H1 (cell line): ENCODE results near the gene IL12RB2. TPM values are rescaled to one million over a fixed set of nuclear protein-coding genes. Genes with fewer than 3 reads are reported as not detected.

Source experiments
- CTCF ChIA-PET: fragments of 300-600 bp; sonication (Branson Sonifier 250); formaldehyde crosslinking; loops from one replicate; lab custom pipeline; 2021; ENCODE audit not compliant: partially characterized antibody; lab: Charles Lee
- POLR2A ChIA-PET: fragments of 300-600 bp; sonication (Branson Sonifier 250); formaldehyde crosslinking; loops from one replicate; lab custom pipeline; 2021; ENCODE audit warnings: inconsistent platforms; ENCODE audit not compliant: partially characterized antibody; lab: Charles Lee
- DNase-seq, 2 experiments: peaks; one replicate each; pipeline versions ENCODE4 v3.0.0 to v3.0.0-alpha.2; 2010 to 2022; ENCODE audit warnings: low spot score in 2 of 2, low read depth in 1 of 2, mixed read lengths in 1 of 2
- FAIRE-seq: peaks from 2 replicates; lab custom pipeline; 2011; peaks lifted over from hg19 to GRCh38; lab: Jason Lieb, UNC
- H2AFZ ChIP-seq: 2 replicates; pipeline ENCODE4 v1.8.1; 2012; ENCODE audit warnings: low read length, inconsistent platforms
- H2AK5ac ChIP-seq: 2 replicates; pipeline ENCODE4 v1.6.1; 2013; ENCODE audit warnings: low read depth, low read length
- H2BK120ac ChIP-seq: replicated peaks from 2 replicates; pipeline ENCODE3; 2013; ENCODE audit warnings: low read depth, low read length, inconsistent platforms
- H2BK12ac ChIP-seq: 2 replicates; pipeline ENCODE4 v1.6.1; 2013; ENCODE audit warnings: low read depth, low read length
- H2BK15ac ChIP-seq: 2 replicates; pipeline ENCODE4 v1.6.1; 2013; ENCODE audit warnings: low read length
- H2BK20ac ChIP-seq: 2 replicates; pipeline ENCODE4 v1.6.1; 2013; ENCODE audit warnings: low read length
- H2BK5ac ChIP-seq: 2 replicates; pipeline ENCODE4 v1.6.1; 2013; ENCODE audit warnings: low read depth, low read length
- H3K14ac ChIP-seq: 2 replicates; pipeline ENCODE4 v1.6.1; 2013; ENCODE audit warnings: inconsistent platforms; ENCODE audit not compliant: insufficient read length
- H3K18ac ChIP-seq: 2 replicates; pipeline ENCODE4 v1.6.1; 2013; ENCODE audit warnings: low read length; ENCODE audit errors: extremely low read depth
- H3K23ac ChIP-seq: 2 replicates; pipeline ENCODE4 v1.6.1; 2013; ENCODE audit warnings: inconsistent platforms; ENCODE audit not compliant: insufficient read length
- H3K23me2 ChIP-seq: 2 replicates; pipeline ENCODE4 v1.6.1; 2013; ENCODE audit warnings: low read depth, low read length
- H3K27ac ChIP-seq: 2 replicates; pipeline ENCODE4 v1.6.1; 2011; ENCODE audit warnings: low read depth, low read length, inconsistent platforms
- H3K27me3 ChIP-seq, 4 experiments: replicated peaks in 1 of 4; 1 replicate in 1 of 4; 2 replicates in 3 of 4; pipeline versions ENCODE4 v1.6.1 to v1.8.1; 2011 to 2013; ENCODE audit warnings: low read length in 3 of 4, mild to moderate bottlenecking in 3 of 4, inconsistent platforms in 2 of 4, mixed read lengths in 2 of 4, moderate library complexity in 1 of 4; ENCODE audit not compliant: control insufficient read depth in 3 of 4, insufficient read depth in 3 of 4; ENCODE audit errors: extremely low read depth in 1 of 4
- H3K36me3 ChIP-seq, 4 experiments: 2 replicates each; pipeline versions ENCODE4 v1.6.1 to v1.8.1; 2011 to 2013; ENCODE audit warnings: mild to moderate bottlenecking in 4 of 4, low read length in 3 of 4, moderate library complexity in 2 of 4, control low read depth in 1 of 4, inconsistent platforms in 1 of 4; ENCODE audit not compliant: insufficient read depth in 4 of 4, control insufficient read depth in 2 of 4
- H3K4ac ChIP-seq: replicated peaks from 2 replicates; pipeline ENCODE3; 2013; ENCODE audit warnings: low read length, low read depth, mixed read lengths, inconsistent platforms; ENCODE audit not compliant: insufficient read length
- H3K4me1 ChIP-seq, 4 experiments: replicated peaks in 1 of 4; 1 replicate in 1 of 4; 2 replicates in 3 of 4; pipeline versions ENCODE4 v1.6.1 to v1.8.1; 2011 to 2013; ENCODE audit warnings: low read length in 3 of 4, inconsistent platforms in 2 of 4, mixed read lengths in 1 of 4; ENCODE audit not compliant: insufficient read depth in 4 of 4, control insufficient read depth in 3 of 4
- H3K4me2 ChIP-seq, 2 experiments: 2 replicates each; pipeline versions ENCODE4 v1.6.1 to v1.8.1; 2011 to 2013; ENCODE audit warnings: low read depth in 2 of 2, low read length in 2 of 2, control low read depth in 1 of 2, inconsistent platforms in 1 of 2, mild to moderate bottlenecking in 1 of 2; ENCODE audit not compliant: insufficient read depth in 1 of 2
- H3K4me3 ChIP-seq, 4 experiments: fragments of 200-600, 300-600 bp in 1 of 4; sonication (generic), shearing (Covaris generic), sonication (Bioruptor Twin) in 1 of 4; 2 replicates each; pipeline versions ENCODE4 v1.5.1 to v1.8.1; 2011 to 2016; ENCODE audit warnings: low read length in 4 of 4, low read depth in 3 of 4, control low read depth in 2 of 4, inconsistent platforms in 2 of 4, mild to moderate bottlenecking in 2 of 4, mixed read lengths in 1 of 4, moderate library complexity in 1 of 4; ENCODE audit not compliant: insufficient read depth in 2 of 4; ENCODE audit errors: extremely low read depth in 1 of 4
- H3K56ac ChIP-seq: replicated peaks from 2 replicates; pipeline ENCODE3; 2013; ENCODE audit warnings: low read depth, mild to moderate bottlenecking, mixed read lengths, low read length, inconsistent platforms; ENCODE audit not compliant: insufficient read length
- H3K79me1 ChIP-seq: 2 replicates; pipeline ENCODE4 v1.6.1; 2013; ENCODE audit warnings: low read depth, low read length, control low read depth
- H3K79me2 ChIP-seq, 2 experiments: 2 replicates each; pipeline versions ENCODE4 v1.6.1 to v1.8.1; 2012 to 2013; ENCODE audit warnings: low read length in 2 of 2, mild to moderate bottlenecking in 2 of 2, inconsistent platforms in 1 of 2; ENCODE audit not compliant: insufficient read depth in 2 of 2, control insufficient read depth in 1 of 2
- H3K9ac ChIP-seq, 4 experiments: replicated peaks in 1 of 4; 1 replicate in 1 of 4; 2 replicates in 3 of 4; pipeline versions ENCODE4 v1.6.1 to v1.8.1; 2011 to 2013; ENCODE audit warnings: low read depth in 3 of 4, low read length in 3 of 4, control low read depth in 2 of 4, mild to moderate bottlenecking in 2 of 4, moderate library complexity in 2 of 4, inconsistent platforms in 1 of 4; ENCODE audit errors: extremely low read depth in 1 of 4
- H3K9me3 ChIP-seq, 2 experiments: 2 replicates each; pipeline versions ENCODE4 v1.6.1 to v1.8.1; 2012 to 2013; ENCODE audit warnings: mild to moderate bottlenecking in 2 of 2, moderate library complexity in 2 of 2, control low read depth in 1 of 2, inconsistent platforms in 1 of 2, low read depth in 1 of 2, low read length in 1 of 2, mixed read lengths in 1 of 2; ENCODE audit not compliant: insufficient read depth in 2 of 2
- H4K20me1 ChIP-seq, 2 experiments: replicated peaks in 1 of 2; 2 replicates each; pipeline versions ENCODE3 to v1.8.1; 2011 to 2013; ENCODE audit warnings: inconsistent platforms in 2 of 2, low read length in 2 of 2, mild to moderate bottlenecking in 1 of 2; ENCODE audit not compliant: insufficient read depth in 2 of 2, control insufficient read depth in 1 of 2
- H4K5ac ChIP-seq: 2 replicates; pipeline ENCODE4 v1.6.1; 2013; ENCODE audit warnings: low read length, low read depth, mixed read lengths, inconsistent platforms; ENCODE audit not compliant: insufficient read length
- H4K8ac ChIP-seq: 2 replicates; pipeline ENCODE4 v1.8.0; 2013; ENCODE audit warnings: mild to moderate bottlenecking, moderate library complexity, low read length, inconsistent platforms; ENCODE audit not compliant: insufficient read depth; ENCODE audit errors: extremely low read depth
- H4K91ac ChIP-seq: replicated peaks from 2 replicates; pipeline ENCODE3; 2013; ENCODE audit warnings: low read length, mixed read lengths, inconsistent platforms; ENCODE audit not compliant: insufficient read length
- BCL11A ChIP-seq, 2 experiments: IDR thresholded peaks; one replicate each; pipeline ENCODE4 v1.6.1; 2011; ENCODE audit warnings: low read depth in 2 of 2, low read length in 2 of 2, mild to moderate bottlenecking in 2 of 2
- BRCA1 ChIP-seq: IDR thresholded peaks from 2 replicates; pipeline ENCODE4 v1.6.1; 2012; ENCODE audit warnings: low read depth, low read length, improper control_type of control experiment
- CEBPB ChIP-seq: IDR thresholded peaks from 2 replicates; pipeline ENCODE4 v1.6.1; 2012; ENCODE audit warnings: low read depth, low read length
- CHD1 ChIP-seq: IDR thresholded peaks from 2 replicates; pipeline ENCODE4 v1.6.1; 2012; ENCODE audit warnings: low read depth, low read length, improper control_type of control experiment
- EZH2 ChIP-seq: fragments of 200-600 bp; sonication (generic); IDR thresholded peaks from 2 replicates; pipeline ENCODE4 v1.7.1; 2012; ENCODE audit warnings: low read depth, mild to moderate bottlenecking, moderate library complexity, low read length, inconsistent platforms; ENCODE audit not compliant: severe bottlenecking
- JUN ChIP-seq: IDR thresholded peaks from 2 replicates; pipeline ENCODE4 v1.6.1; 2011; ENCODE audit warnings: low read depth, mild to moderate bottlenecking, improper control_type of control experiment, low read length
- RNF2 ChIP-seq: fragments of 200-900, 300-1000 bp; sonication (generic); IDR thresholded peaks from 2 replicates; pipeline ENCODE4 v1.7.1; 2016; ENCODE audit warnings: borderline replicate concordance, low read depth, mild to moderate bottlenecking, antibody characterized with exemption, low read length; ENCODE audit not compliant: poor library complexity, severe bottlenecking; ENCODE audit errors: missing control alignments
- RXRA ChIP-seq: IDR thresholded peaks from 2 replicates; pipeline ENCODE4 v1.6.1; 2011; ENCODE audit warnings: low read depth, mild to moderate bottlenecking, low read length, moderate library complexity; ENCODE audit not compliant: insufficient read depth
- SIRT6 ChIP-seq: IDR thresholded peaks from one replicate; pipeline ENCODE4 v1.7.1; 2012; ENCODE audit warnings: low read length, inconsistent platforms
- SP2 ChIP-seq: IDR thresholded peaks from 2 replicates; pipeline ENCODE4 v1.6.1; 2012; ENCODE audit warnings: mild to moderate bottlenecking, low read length, inconsistent platforms
- TAF7 ChIP-seq: optimal IDR thresholded peaks from 2 replicates; pipeline ENCODE3; 2011; ENCODE audit warnings: low read depth, mild to moderate bottlenecking, inconsistent platforms, low read length, moderate library complexity, borderline replicate concordance
- whole genome bisulfite sequencing, 2 experiments: shearing (Covaris generic) in 1 of 2; methylation state at CpG; one replicate each; pipeline versions ENCODE4 v1.1.6 to v1.1.7; 2013 to 2015; ENCODE audit warnings: low lambda C conversion rate in 2 of 2, mixed read lengths in 2 of 2, inconsistent platforms in 1 of 2, low coverage in 1 of 2, missing lambda C conversion rate in 1 of 2; ENCODE audit not compliant: insufficient replicate concordance in 2 of 2, insufficient coverage in 1 of 2, insufficient read length in 1 of 2; ENCODE audit errors: extremely low coverage in 1 of 2, missing lambda C conversion rate in 1 of 2; 5-methylcytosine and 5-hydroxymethylcytosine counted together
- polyA plus RNA-seq, 7 experiments: library from polyadenylated mRNA; depleted of rRNA in 3 of 7; stranded (reverse) in 5 of 7; unstranded in 2 of 7; fragments of >200 nt in 5 of 7; fragments of 200-250 nt in 2 of 7; gene quantifications; 1 replicate in 5 of 7; 2 replicates in 1 of 7; 4 replicates in 1 of 7; pipeline versions ENCODE4 v1.2.1 to v1.2.3, GENCODE V29; 2011 to 2013; ENCODE audit warnings: missing spikeins in 2 of 7, mixed read lengths in 2 of 7
- total RNA-seq: library from RNA; stranded (reverse); fragmentation: NEBNext Ultra II Directional; extraction: Animal tissue kit (Norgen Biotek cat#: 25700); gene quantifications from 2 replicates; pipeline ENCODE4 v1.2.1, GENCODE V29; 2021

The IL12RB2 gene
- total and polyA plus RNA-seq, 2 of the 8 experiments (the other 6 are each of a cell fraction or from before 2014, with no cell fraction given) = 1.4 TPM

DNA sequence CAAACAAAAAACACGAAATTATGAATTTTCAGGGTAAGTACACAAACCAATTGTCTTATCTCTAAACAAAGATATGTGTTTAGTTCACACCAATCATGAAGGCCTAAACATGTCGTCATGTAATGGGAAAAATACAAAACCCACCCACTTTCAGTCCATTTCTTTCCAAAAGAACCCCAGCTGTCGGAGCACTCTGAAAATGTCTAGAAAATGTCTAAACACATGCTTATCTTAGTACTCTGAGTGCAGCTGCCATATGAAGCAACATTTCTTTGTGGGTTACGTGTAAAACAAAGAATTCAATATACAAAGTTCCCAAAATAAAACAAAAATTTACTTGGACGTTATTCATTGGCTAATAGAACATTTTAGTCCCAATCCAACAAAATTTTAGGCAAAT is 99.8 kb downstream of the IL12RB2 start:
- DNase-seq (no peak), FAIRE-seq (no peak)
- H2BK5ac ChIP-seq = no peak overlapping the region
- H3K27ac ChIP-seq = no peak overlapping the region
- WGBS, 2 experiments = 89% methylated on average over 5 of the region's 5 CpGs; no CpG with 5 or more reads in 1 of the 2 experiments
- no peaks in the 10 kb centered on the region for H3K27me3 ChIP-seq
- no peak overlapping the region for H3K4me2 ChIP-seq
- ChIA-PET POLR2A (interaction anchor here (0.7 to 8.0 kb wide), 11 partner anchors 9 to 173 kb away, joined by 3 to 96 read pairs (median 8); partner anchors contain the start of gene SERBP1), CTCF (interaction anchor here (0.7 to 3.7 kb wide), 5 partner anchors 15 to 94 kb away, joined by 3 to 20 read pairs (median 5); no protein-coding TSS in a partner anchor)
- H4K91ac ChIP-seq = no peak overlapping the region
- no peak overlapping the region for H3K9ac ChIP-seq
- no peak overlapping the region for H3K14ac ChIP-seq
- no peak overlapping the region for H3K56ac ChIP-seq
- no peak overlapping the region for H3K18ac ChIP-seq
- no peaks in the 10 kb centered on the region for H3K4me1 ChIP-seq
- H2BK120ac ChIP-seq = no peak overlapping the region
- no peak overlapping the region for H2AK5ac ChIP-seq
- H3K79me2 ChIP-seq = no peaks in the 10 kb centered on the region
- no peak overlapping the region for H2BK15ac ChIP-seq
- H4K8ac ChIP-seq = no peak overlapping the region
- H2AFZ ChIP-seq = no peak overlapping the region
- H3K79me1 ChIP-seq = no peaks in the 10 kb centered on the region
- no peaks in the 10 kb centered on the region for H3K9me3 ChIP-seq
- H3K4me3 ChIP-seq = no peak overlapping the region
- peaks cover 5 to 33% (median 8%) of the 10 kb centered on the region in 4 experiments; a peak in 6 of 8 replicates for H3K36me3 ChIP-seq
- no peak overlapping the region for H4K5ac ChIP-seq
- no peak overlapping the region for H3K23ac ChIP-seq
- H3K4ac ChIP-seq = no peak overlapping the region
- peaks cover 2% of the 10 kb centered on the region in 2 experiments for H4K20me1 ChIP-seq
- no peak overlapping the region for H2BK20ac ChIP-seq
- H3K23me2 ChIP-seq = no peaks in the 10 kb centered on the region
- no peak overlapping the region for H2BK12ac ChIP-seq
- TF ChIP-seq CHD1 = no peak
- TF ChIP-seq BRCA1 = no peak
- TF ChIP-seq RNF2 = no peak
- TF ChIP-seq SP2 = no peak
- no peak for TF ChIP-seq TAF7
- TF ChIP-seq BCL11A (IDR thresholded peaks at IDR 0.05; ENCODE audit: low read depth in 2 of 2, low read length in 2 of 2) = no peak
- TF ChIP-seq JUN = no peak
- no peak for TF ChIP-seq EZH2
- no peak for TF ChIP-seq RXRA
- no peak for TF ChIP-seq SIRT6
- TF ChIP-seq CEBPB = no peak
- TF ChIP-seq, all 59 proteins: peak for 0
